Ovary (tissue), 3 donors: ENCODE data around the gene ADAMTS20.

Source experiments
- CTCF ChIP-seq, 3 donors: fragments of 450-650 bp in 2 of 3; fragments of 200-600 bp in 1 of 3; IDR thresholded peaks; one replicate each; pipeline versions ENCODE4 v1.5.1 to v1.8.0; 2016 to 2022; ENCODE audit warnings: antibody characterized with exemption in 3 of 3, mild to moderate bottlenecking in 1 of 3
- EP300 ChIP-seq: sonication (generic); formaldehyde crosslinking; IDR thresholded peaks from one replicate; pipeline ENCODE4 v1.6.1; 2017; ENCODE audit warnings: antibody characterized with exemption
- POLR2A ChIP-seq: fragments of 450-650 bp; IDR thresholded peaks from one replicate; pipeline ENCODE4 v1.6.1; 2017; ENCODE audit warnings: antibody characterized with exemption, mild to moderate bottlenecking, moderate library complexity
- donor health status: DM: no; HTN: no; CAD: no.

DNA sequence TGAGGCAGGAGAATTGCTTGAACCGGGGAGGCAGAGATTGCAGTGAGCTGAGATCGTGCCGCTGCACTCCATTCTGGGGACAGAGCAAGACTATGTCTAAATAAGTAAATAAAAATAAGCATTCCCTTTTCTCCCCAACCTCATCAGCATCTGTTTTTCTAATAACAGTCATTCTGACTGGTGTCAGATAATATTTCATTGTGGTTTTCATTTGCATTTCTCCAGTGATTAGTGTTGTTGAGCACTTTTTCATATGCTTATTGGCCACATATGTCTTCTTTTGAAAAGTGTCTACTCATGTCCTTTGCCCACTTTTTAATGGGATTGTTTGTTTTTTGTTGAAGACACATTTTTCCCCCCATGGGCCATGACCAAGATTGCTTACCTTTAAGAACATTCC is 243.2 kb downstream of the ADAMTS20 start:
- no peak for TF ChIP-seq CTCF (IDR thresholded peaks at IDR 0.05)
- no peak for TF ChIP-seq POLR2A
- TF ChIP-seq EP300, result no peak
